A549 (cell line): Measurements from ENCODE around the gene TMEM117. TPM values are rescaled to one million over a fixed set of nuclear protein-coding genes. Genes with fewer than 3 reads are reported as not detected.
A peak's percentile ranks its signal among the peaks of the same experiment; 100 is the strongest.

Source experiments
- ATAC-seq, 2 experiments: fragments of 200-7000 bp in 1 of 2; fragments of >200 bp in 1 of 2; cut with Nextera tagmentation in 1 of 2; cut with Tn5 transposase in 1 of 2; 3 replicates each; pipeline versions ENCODE4 v1.8.0 to v1.9.1; 2018 to 2020; ENCODE audit warnings: mild to moderate bottlenecking in 1 of 2, moderate library complexity in 1 of 2
- CTCF ChIA-PET: fragments of 300-600 bp; sonication (Branson Sonifier 250); formaldehyde crosslinking; extraction: SDS; loops from one replicate; lab custom pipeline; 2021; ENCODE audit warnings: antibody characterized with exemption, inconsistent platforms; lab: Yijun Ruan, JAX
- POLR2A ChIA-PET: fragments of 350-600 bp; formaldehyde crosslinking; extraction: SDS; loops from one replicate; lab custom pipeline; 2021; ENCODE audit warnings: antibody characterized with exemption, inconsistent platforms; lab: Yijun Ruan, JAX
- DNase-seq, 2 experiments: peaks; one replicate each; pipeline versions ENCODE4 v3.0.0 to v3.0.0-alpha.2; 2011 to 2016; ENCODE audit warnings: low read depth in 1 of 2, low spot score in 1 of 2
- FAIRE-seq: peaks from 2 replicates; lab custom pipeline; 2011; peaks lifted over from hg19 to GRCh38; lab: Jason Lieb, UNC
- H3K27ac ChIP-seq, 2 experiments: fragments of >200 bp; sonication (Bioruptor Twin); formaldehyde crosslinking; 3 replicates each; pipeline ENCODE4 v1.5.1; 2016 to 2017
- H3K4me1 ChIP-seq: fragments of >200 bp; sonication (Bioruptor Twin); formaldehyde crosslinking; 3 replicates; pipeline ENCODE4 v1.6.1; 2016
- H3K4me2 ChIP-seq: fragments of >200 bp; sonication (Bioruptor Twin); formaldehyde crosslinking; 3 replicates; pipeline ENCODE4 v1.6.1; 2016
- H3K4me3 ChIP-seq: fragments of >200 bp; sonication (Bioruptor Twin); formaldehyde crosslinking; 3 replicates; pipeline ENCODE4 v1.5.1; 2016
- H3K9me3 ChIP-seq: fragments of >200 bp; sonication (Bioruptor Twin); formaldehyde crosslinking; 3 replicates; pipeline ENCODE4 v1.6.1; 2016
- CBX8 ChIP-seq: fragments of 200-600 bp; sonication (generic); IDR thresholded peaks from 2 replicates; pipeline ENCODE4 v1.6.1; 2016
- CEBPB ChIP-seq, 2 experiments: fragments of >200 bp in 1 of 2; sonication (Bioruptor Twin) in 1 of 2; formaldehyde crosslinking in 1 of 2; IDR thresholded peaks; 2 replicates each; pipeline ENCODE4 v1.6.1; 2012 to 2016
- CHD2 ChIP-seq: fragments of 150-350 bp; IDR thresholded peaks from 2 replicates; pipeline ENCODE4 v1.6.1; 2014; ENCODE audit warnings: low read length; ENCODE audit not compliant: partially characterized antibody
- EHMT2 ChIP-seq: fragments of 200-600 bp; sonication (generic); IDR thresholded peaks from 2 replicates; pipeline ENCODE4 v1.6.1; 2016; ENCODE audit warnings: antibody characterized with exemption, low read depth, mild to moderate bottlenecking, moderate library complexity
- EP300 ChIP-seq, 2 experiments: fragments of >200 bp; sonication (Bioruptor Twin); formaldehyde crosslinking; IDR thresholded peaks; 2 replicates in 1 of 2; 3 replicates in 1 of 2; pipeline ENCODE4 v1.6.1; 2016 to 2017
- ESRRA ChIP-seq: fragments of 150-350 bp; IDR thresholded peaks from 2 replicates; pipeline ENCODE4 v1.6.1; 2014; ENCODE audit warnings: mild to moderate bottlenecking, low read length, borderline replicate concordance
- FOXS1 ChIP-seq: fragments of 250-450 bp; sonication (Bioruptor Pico); IDR thresholded peaks from 2 replicates; pipeline ENCODE4 v1.5.0; 2020; ENCODE audit warnings: mild to moderate bottlenecking, moderate library complexity
- GATA3 ChIP-seq: IDR thresholded peaks from 2 replicates; pipeline ENCODE4 v1.6.1; 2012; ENCODE audit warnings: borderline replicate concordance
- HDAC2 ChIP-seq: fragments of 200-600 bp; sonication (generic); IDR thresholded peaks from 2 replicates; pipeline ENCODE4 v1.6.1; 2016
- HOXB5 ChIP-seq: fragments of 250-450 bp; sonication (Bioruptor Pico); IDR thresholded peaks from 2 replicates; pipeline ENCODE4 v1.5.0; 2020; ENCODE audit warnings: mild to moderate bottlenecking, moderate library complexity
- KDM1A ChIP-seq: fragments of 200-600 bp; sonication (generic); IDR thresholded peaks from 2 replicates; pipeline ENCODE4 v1.6.1; 2016; ENCODE audit warnings: low read depth, mild to moderate bottlenecking
- MAFK ChIP-seq: fragments of 450-650 bp; IDR thresholded peaks from 2 replicates; pipeline ENCODE4 v1.6.1; 2014; ENCODE audit not compliant: partially characterized antibody
- MAZ ChIP-seq: fragments of 150-350 bp; IDR thresholded peaks from 2 replicates; pipeline ENCODE4 v1.6.1; 2014; ENCODE audit warnings: antibody characterized with exemption, low read depth, low read length, borderline replicate concordance
- MYC ChIP-seq: IDR thresholded peaks from 2 replicates; pipeline ENCODE4 v1.6.1; 2012; ENCODE audit warnings: mild to moderate bottlenecking, inconsistent platforms, low read length, improper control_type of control experiment, borderline replicate concordance
- NFE2L2 ChIP-seq: fragments of 150-350 bp; conservative IDR thresholded peaks from 2 replicates; pipeline ENCODE4 v1.6.1; 2014; ENCODE audit warnings: low read length
- NPAS2 ChIP-seq: fragments of 250-450 bp; sonication (Bioruptor Pico); IDR thresholded peaks from 2 replicates; pipeline ENCODE4 v1.8.0; 2022; ENCODE audit warnings: mild to moderate bottlenecking, moderate library complexity, borderline replicate concordance
- NR3C1 ChIP-seq: fragments of >200 bp; sonication (Bioruptor Twin); formaldehyde crosslinking; IDR thresholded peaks from 3 replicates; pipeline ENCODE4 v1.6.1; 2017
- POLR2A ChIP-seq: IDR thresholded peaks from 2 replicates; pipeline ENCODE4 v1.6.1; 2012; ENCODE audit warnings: mild to moderate bottlenecking, low read length
- RARB ChIP-seq: fragments of 250-450 bp; sonication (Bioruptor Pico); IDR thresholded peaks from 2 replicates; pipeline ENCODE4 v1.8.0; 2021; ENCODE audit warnings: mild to moderate bottlenecking, moderate library complexity
- RCOR1 ChIP-seq: fragments of 150-350 bp; IDR thresholded peaks from 2 replicates; pipeline ENCODE4 v1.6.1; 2014; ENCODE audit warnings: antibody characterized with exemption, low read length, low read depth
- RNF2 ChIP-seq: fragments of 200-600 bp; sonication (generic); IDR thresholded peaks from 2 replicates; pipeline ENCODE4 v1.6.1; 2016; ENCODE audit warnings: low read depth, mild to moderate bottlenecking, antibody characterized with exemption, moderate library complexity, borderline replicate concordance
- SMC3 ChIP-seq: fragments of >200 bp; sonication (Bioruptor Twin); formaldehyde crosslinking; IDR thresholded peaks from 3 replicates; pipeline ENCODE4 v1.6.1; 2018; ENCODE audit warnings: inconsistent platforms
- SREBF2 ChIP-seq: fragments of 450-650 bp; IDR thresholded peaks from 2 replicates; pipeline ENCODE4 v1.6.1; 2014; ENCODE audit warnings: mild to moderate bottlenecking, moderate library complexity
- TFCP2L1 ChIP-seq: fragments of 250-450 bp; sonication (Bioruptor Pico); IDR thresholded peaks from 2 replicates; pipeline ENCODE4 v1.5.0; 2021; ENCODE audit warnings: mild to moderate bottlenecking
- ZFP36 ChIP-seq: fragments of 450-650 bp; IDR thresholded peaks from 2 replicates; pipeline ENCODE4 v1.6.1; 2014; ENCODE audit warnings: borderline replicate concordance; ENCODE audit not compliant: partially characterized antibody
- ZNF302 ChIP-seq: fragments of 250-450 bp; sonication (Bioruptor Pico); IDR thresholded peaks from 2 replicates; pipeline ENCODE4 v1.9.0; 2021; ENCODE audit warnings: inconsistent platforms, mild to moderate bottlenecking, moderate library complexity
- WGBS: methylation state at CpG from one replicate; pipeline ENCODE4 v1.1.6; 2017; ENCODE audit errors: missing lambda C conversion rate; 5-methylcytosine and 5-hydroxymethylcytosine counted together
- polyA plus RNA-seq, 4 experiments: library from polyadenylated mRNA; depleted of rRNA in 3 of 4; stranded (reverse); fragments of >200 nt; fragmentation: RNase III in 1 of 4; extraction: RNeasy Plus Mini Kit Qiagen cat#74134 plus additional on column Dnase treatment in 1 of 4; gene quantifications; 2 replicates in 3 of 4; 3 replicates in 1 of 4; pipeline ENCODE4 v1.2.3, GENCODE V29; 2011 to 2017
- TF ChIP-seq, protein P1 (sequence below): fragments of 250-450 bp; sonication (Bioruptor Pico); IDR thresholded peaks from 2 replicates; pipeline ENCODE4 v1.5.0; 2021; ENCODE audit warnings: mild to moderate bottlenecking, moderate library complexity, borderline replicate concordance
- TF ChIP-seq, protein P2 (sequence below): IDR thresholded peaks from 2 replicates; pipeline ENCODE4 v1.6.1; 2012
- TF ChIP-seq, protein P3 (sequence below): fragments of 450-650 bp; IDR thresholded peaks from 2 replicates; pipeline ENCODE4 v1.6.1; 2014; ENCODE audit warnings: antibody characterized with exemption
- TF ChIP-seq, protein P4 (sequence below): fragments of 150-350 bp; IDR thresholded peaks from 2 replicates; pipeline ENCODE4 v1.6.1; 2014; ENCODE audit warnings: low read depth, mild to moderate bottlenecking, low read length

TMEM117 gene
- polyA plus RNA-seq, 2 of the 4 experiments (the other 2 are of a cell fraction): 2.1 to 4.6 TPM

DNA sequence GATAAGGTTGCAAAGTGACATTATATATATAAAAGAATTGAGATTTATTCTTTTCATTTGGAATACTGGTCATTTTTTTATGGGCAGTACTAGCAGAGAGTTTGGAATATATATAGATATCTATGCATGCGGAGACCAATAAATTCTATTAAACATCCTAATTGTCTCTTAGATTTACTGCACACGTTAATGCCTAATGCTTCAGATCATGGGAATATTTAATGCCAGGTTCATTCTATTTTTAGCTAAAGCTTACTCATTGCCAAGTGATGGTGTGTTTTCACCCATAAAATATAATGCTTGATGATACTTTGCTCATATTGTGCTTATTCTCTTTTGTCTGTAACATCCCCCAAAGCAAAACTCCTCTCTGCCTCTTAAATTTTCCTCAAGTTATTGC, 264.4 kb downstream of the TMEM117 start:
- ATAC-seq (no peak), DNase-seq (no peak), FAIRE-seq (no peak)
- ChIA-PET POLR2A (no interaction called here), CTCF (no interaction called here)
- WGBS: 68% methylated on average over 2 of the region's 2 CpGs
- no peak overlapping the region for H3K27ac ChIP-seq
- TF ChIP-seq SREBF2 (no peak), MAFK (no peak), SMC3 (no peak), EP300 (IDR thresholded peaks at IDR 0.05) (no peak), MAZ (no peak), RNF2 (no peak), ZFP36 (no peak), ZNF302 (no peak), MYC (no peak), RARB (CRISPR knock-in tag) (no peak), CBX8 (no peak), HDAC2 (no peak), FOXS1 (CRISPR knock-in tag) (no peak), POLR2A (no peak), ESRRA (no peak), NR3C1 (no peak), NPAS2 (CRISPR knock-in tag) (no peak)
- TF ChIP-seq, protein P1, sequence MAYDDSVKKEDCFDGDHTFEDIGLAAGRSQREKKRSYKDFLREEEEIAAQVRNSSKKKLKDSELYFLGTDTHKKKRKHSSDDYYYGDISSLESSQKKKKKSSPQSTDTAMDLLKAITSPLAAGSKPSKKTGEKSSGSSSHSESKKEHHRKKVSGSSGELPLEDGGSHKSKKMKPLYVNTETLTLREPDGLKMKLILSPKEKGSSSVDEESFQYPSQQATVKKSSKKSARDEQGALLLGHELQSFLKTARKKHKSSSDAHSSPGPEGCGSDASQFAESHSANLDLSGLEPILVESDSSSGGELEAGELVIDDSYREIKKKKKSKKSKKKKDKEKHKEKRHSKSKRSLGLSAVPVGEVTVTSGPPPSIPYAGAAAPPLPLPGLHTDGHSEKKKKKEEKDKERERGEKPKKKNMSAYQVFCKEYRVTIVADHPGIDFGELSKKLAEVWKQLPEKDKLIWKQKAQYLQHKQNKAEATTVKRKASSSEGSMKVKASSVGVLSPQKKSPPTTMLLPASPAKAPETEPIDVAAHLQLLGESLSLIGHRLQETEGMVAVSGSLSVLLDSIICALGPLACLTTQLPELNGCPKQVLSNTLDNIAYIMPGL (CRISPR knock-in tag): no peak
- TF ChIP-seq, protein P2, sequence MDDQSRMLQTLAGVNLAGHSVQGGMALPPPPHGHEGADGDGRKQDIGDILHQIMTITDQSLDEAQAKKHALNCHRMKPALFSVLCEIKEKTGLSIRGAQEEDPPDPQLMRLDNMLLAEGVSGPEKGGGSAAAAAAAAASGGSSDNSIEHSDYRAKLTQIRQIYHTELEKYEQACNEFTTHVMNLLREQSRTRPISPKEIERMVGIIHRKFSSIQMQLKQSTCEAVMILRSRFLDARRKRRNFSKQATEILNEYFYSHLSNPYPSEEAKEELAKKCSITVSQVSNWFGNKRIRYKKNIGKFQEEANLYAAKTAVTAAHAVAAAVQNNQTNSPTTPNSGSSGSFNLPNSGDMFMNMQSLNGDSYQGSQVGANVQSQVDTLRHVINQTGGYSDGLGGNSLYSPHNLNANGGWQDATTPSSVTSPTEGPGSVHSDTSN: no peak
- TF ChIP-seq, protein P3, sequence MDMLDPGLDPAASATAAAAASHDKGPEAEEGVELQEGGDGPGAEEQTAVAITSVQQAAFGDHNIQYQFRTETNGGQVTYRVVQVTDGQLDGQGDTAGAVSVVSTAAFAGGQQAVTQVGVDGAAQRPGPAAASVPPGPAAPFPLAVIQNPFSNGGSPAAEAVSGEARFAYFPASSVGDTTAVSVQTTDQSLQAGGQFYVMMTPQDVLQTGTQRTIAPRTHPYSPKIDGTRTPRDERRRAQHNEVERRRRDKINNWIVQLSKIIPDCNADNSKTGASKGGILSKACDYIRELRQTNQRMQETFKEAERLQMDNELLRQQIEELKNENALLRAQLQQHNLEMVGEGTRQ: no peak
- H3K4me3 ChIP-seq: no peak overlapping the region
- no peaks in the 10 kb centered on the region for H3K4me1 ChIP-seq
- no peak overlapping the region for H3K4me2 ChIP-seq
- no peaks in the 10 kb centered on the region for H3K9me3 ChIP-seq

DNA sequence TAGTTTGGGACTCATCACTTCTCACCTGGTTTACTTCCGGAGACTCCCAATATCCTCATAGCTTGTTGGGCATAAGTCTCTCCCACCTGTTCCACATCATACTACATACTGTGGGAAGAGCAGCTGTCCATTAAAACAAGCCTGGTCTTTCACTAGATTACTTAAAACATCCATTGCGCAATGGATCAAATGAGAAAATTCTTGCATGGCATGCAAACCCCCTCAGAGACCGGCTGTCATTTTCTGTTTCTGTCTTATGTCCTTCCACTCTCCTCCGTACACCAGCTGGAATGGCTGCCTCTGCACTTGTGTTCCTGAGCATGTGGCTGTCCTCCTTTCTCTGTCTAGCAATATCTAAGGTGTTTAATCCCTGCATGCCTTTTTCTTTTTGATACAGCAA, 265.6 kb downstream of the TMEM117 start:
- CTCF ChIA-PET: no interaction called here
- ATAC-seq: no peak
- no peak for FAIRE-seq
- H3K4me1 ChIP-seq: no peaks in the 10 kb centered on the region
- DNase-seq: no peak
- H3K4me2 ChIP-seq: no peak overlapping the region
- 72% methylated on average over 4 of the region's 4 CpGs for WGBS
- no peaks in the 10 kb centered on the region for H3K9me3 ChIP-seq
- no peak overlapping the region for H3K4me3 ChIP-seq
- POLR2A ChIA-PET: no interaction called here
- TF ChIP-seq MYC (no peak), CEBPB (IDR thresholded peaks at IDR 0.05) (peak; percentile 58 to 67; a peak in 3 of 4 replicates)
- TF ChIP-seq, all 56 proteins: peak for 1
- H3K27ac ChIP-seq: no peak overlapping the region

DNA sequence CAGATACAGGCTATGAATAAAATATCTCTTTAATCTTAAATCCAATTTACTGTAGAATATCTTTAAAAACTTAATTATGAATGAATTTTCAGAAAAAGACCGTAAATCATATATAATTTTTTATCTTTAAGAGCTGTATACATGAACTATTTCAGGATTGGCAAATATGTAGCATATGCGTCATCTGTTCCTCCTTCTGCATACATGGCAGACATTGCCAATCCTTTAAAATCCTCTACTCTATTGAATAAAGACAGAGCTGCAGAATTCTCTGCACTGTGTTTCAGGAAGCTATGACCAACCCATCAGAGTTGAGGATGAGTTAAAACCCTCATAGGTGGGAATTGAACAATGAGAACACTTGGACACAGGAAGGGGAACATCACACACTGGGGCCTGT, 279.0 kb downstream of the TMEM117 start:
- Histone ChIP-seq H3K27ac (no peak overlapping the region), H3K9me3 (no peaks in the 10 kb centered on the region), H3K4me1 (no peaks in the 10 kb centered on the region), H3K4me2 (no peak overlapping the region), H3K4me3 (no peak overlapping the region)
- no peak for DNase-seq
- CTCF ChIA-PET: no interaction called here
- ATAC-seq: no peak
- POLR2A ChIA-PET: no interaction called here
- no peak for FAIRE-seq
- 45% methylated on average over 2 of the region's 2 CpGs for WGBS
- TF ChIP-seq TFCP2L1 (CRISPR knock-in tag) (no peak), MAZ (no peak), FOXS1 (CRISPR knock-in tag) (no peak), CHD2 (no peak), EHMT2 (no peak), GATA3 (no peak), SREBF2 (no peak), SMC3 (no peak), KDM1A (no peak), NFE2L2 (no peak), RCOR1 (no peak), HOXB5 (CRISPR knock-in tag) (no peak)
- TF ChIP-seq, protein P4, sequence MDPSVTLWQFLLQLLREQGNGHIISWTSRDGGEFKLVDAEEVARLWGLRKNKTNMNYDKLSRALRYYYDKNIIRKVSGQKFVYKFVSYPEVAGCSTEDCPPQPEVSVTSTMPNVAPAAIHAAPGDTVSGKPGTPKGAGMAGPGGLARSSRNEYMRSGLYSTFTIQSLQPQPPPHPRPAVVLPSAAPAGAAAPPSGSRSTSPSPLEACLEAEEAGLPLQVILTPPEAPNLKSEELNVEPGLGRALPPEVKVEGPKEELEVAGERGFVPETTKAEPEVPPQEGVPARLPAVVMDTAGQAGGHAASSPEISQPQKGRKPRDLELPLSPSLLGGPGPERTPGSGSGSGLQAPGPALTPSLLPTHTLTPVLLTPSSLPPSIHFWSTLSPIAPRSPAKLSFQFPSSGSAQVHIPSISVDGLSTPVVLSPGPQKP: no peak
